ENCODE measurements around the gene CNST. TPM values are rescaled to one million over a fixed set of nuclear protein-coding genes. Genes with fewer than 3 reads are reported as not detected.
"Not testable (repeated sequence)": the region's sequence is repeated elsewhere in the genome, so short reads cannot be mapped to it uniquely, and the experiment has no call there.

Gene CNST
- total RNA-seq, 2 experiments from 2014 or later = 14.6 to 25.1 TPM

GRCh38 chr1:246602194-246602593 lies 35.9 kb downstream of the CNST start:
- H4K20me1 ChIP-seq (ENCODE audit: insufficient read depth, low read length) = no peaks in the 10 kb centered on the region
- no peaks in the 10 kb centered on the region for H3K9me2 ChIP-seq (ENCODE audit: insufficient read depth, low read length)
- H3K9me3 ChIP-seq (ENCODE audit: low read length) = no peaks in the 10 kb centered on the region; the same call in 1 of the 2 replicates
- intact Hi-C loops (cut with micrococcal nuclease; ENCODE audit: unreplicated experiment) = no loop called here
- BruUV-seq (replicated peaks) = no TSS peak
- no peak for DNase-seq (ENCODE audit: low spot score)
- TF ChIP-seq EZH2phosphoT487 (IDR thresholded peaks at IDR 0.05; ENCODE audit: borderline replicate concordance, low read depth, low read length) (no peak), CTCF (conservative IDR thresholded peaks at IDR 0.05; ENCODE audit: low read length) (no peak)
- ChIA-PET CTCF (ENCODE audit: unreplicated experiment) (interaction anchor here (1.2 kb wide), 1 partner anchor 38 kb away, joined by 3 read pairs; no protein-coding TSS in a partner anchor), POLR2A (interaction anchor here (0.7 to 0.9 kb wide), 2 partner anchors 11 to 19 kb away, joined by 3 read pairs; no protein-coding TSS in a partner anchor)
- H2AFZ ChIP-seq (ENCODE audit: low read length) = no peak overlapping the region
- no peak overlapping the region for H3K27ac ChIP-seq (ENCODE audit: low read depth, low read length, poor library complexity, severe bottlenecking)
- no peak overlapping the region for H3K4me2 ChIP-seq (ENCODE audit: low read length)
- no peak overlapping the region for H3K4me3 ChIP-seq (ENCODE audit: low read depth, low read length, poor library complexity, severe bottlenecking)
- H3K36me3 ChIP-seq (ENCODE audit: insufficient read depth, low read length) = peaks cover 20% of the 10 kb centered on the region
- H3K79me2 ChIP-seq (ENCODE audit: insufficient read depth, low read depth, low read length) = peaks cover 19% of the 10 kb centered on the region; the same call in 1 of the 2 replicates
- no peaks in the 10 kb centered on the region for H3K4me1 ChIP-seq (ENCODE audit: insufficient read depth, low read length, poor library complexity, severe bottlenecking)

- DNase-seq (ENCODE audit: low spot score); CTCF ChIA-PET (ENCODE audit: unreplicated experiment); BruUV-seq (replicated peaks); H3K4me2 ChIP-seq (ENCODE audit: low read length); H4K20me1 ChIP-seq (ENCODE audit: insufficient read depth, low read length); H3K9me2 ChIP-seq (ENCODE audit: insufficient read depth, low read length); H2AFZ ChIP-seq (ENCODE audit: low read length); H3K4me1 ChIP-seq (ENCODE audit: insufficient read depth, low read length, poor library complexity, severe bottlenecking); intact Hi-C loops (cut with micrococcal nuclease; ENCODE audit: unreplicated experiment); POLR2A ChIA-PET; H3K4me3 ChIP-seq (ENCODE audit: low read depth, low read length, poor library complexity, severe bottlenecking); H3K9me3 ChIP-seq (ENCODE audit: low read length); H3K27ac ChIP-seq (ENCODE audit: low read depth, low read length, poor library complexity, severe bottlenecking): not testable (repeated sequence)
- peaks cover 17% of the 10 kb centered on the region for H3K36me3 ChIP-seq (ENCODE audit: insufficient read depth, low read length)
- H3K79me2 ChIP-seq (ENCODE audit: insufficient read depth, low read depth, low read length) = peaks cover 17% of the 10 kb centered on the region; the same call in 1 of the 2 replicates
Observed at GRCh38 chr1:246605231-246605630, 39.0 kb downstream of the CNST start.

- no peaks in the 10 kb centered on the region for H4K20me1 ChIP-seq (ENCODE audit: insufficient read depth, low read length)
- H3K9me3 ChIP-seq (ENCODE audit: low read length) = no peaks in the 10 kb centered on the region; the same call in 1 of the 2 replicates
- H3K4me2 ChIP-seq (ENCODE audit: low read length) = no peak overlapping the region
- no peak overlapping the region for H3K27ac ChIP-seq (ENCODE audit: low read depth, low read length, poor library complexity, severe bottlenecking)
- CTCF ChIA-PET (ENCODE audit: unreplicated experiment) = no interaction called here
- H3K4me1 ChIP-seq (ENCODE audit: insufficient read depth, low read length, poor library complexity, severe bottlenecking) = no peaks in the 10 kb centered on the region
- DNase-seq (ENCODE audit: low spot score) = no peak
- no peak overlapping the region for H2AFZ ChIP-seq (ENCODE audit: low read length)
- POLR2A ChIA-PET = no interaction called here
- peaks cover 15% of the 10 kb centered on the region; the same call in 1 of the 2 replicates for H3K79me2 ChIP-seq (ENCODE audit: insufficient read depth, low read depth, low read length)
- no peak for TF ChIP-seq EZH2phosphoT487 (IDR thresholded peaks at IDR 0.05; ENCODE audit: borderline replicate concordance, low read depth, low read length)
- TF ChIP-seq CTCF (conservative IDR thresholded peaks at IDR 0.05; ENCODE audit: low read length) = no peak
- intact Hi-C loops (cut with micrococcal nuclease; ENCODE audit: unreplicated experiment) = no loop called here
- H3K9me2 ChIP-seq (ENCODE audit: insufficient read depth, low read length) = no peaks in the 10 kb centered on the region
- no TSS peak for BruUV-seq (replicated peaks)
- no peak overlapping the region for H3K4me3 ChIP-seq (ENCODE audit: low read depth, low read length, poor library complexity, severe bottlenecking)
- peaks cover 6% of the 10 kb centered on the region for H3K36me3 ChIP-seq (ENCODE audit: insufficient read depth, low read length)
Observed at GRCh38 chr1:246607462-246607861, 41.2 kb downstream of the CNST start.

All from OCI-LY7 (cell line).